Measurements from ENCODE around the gene EXD3.

DNA sequence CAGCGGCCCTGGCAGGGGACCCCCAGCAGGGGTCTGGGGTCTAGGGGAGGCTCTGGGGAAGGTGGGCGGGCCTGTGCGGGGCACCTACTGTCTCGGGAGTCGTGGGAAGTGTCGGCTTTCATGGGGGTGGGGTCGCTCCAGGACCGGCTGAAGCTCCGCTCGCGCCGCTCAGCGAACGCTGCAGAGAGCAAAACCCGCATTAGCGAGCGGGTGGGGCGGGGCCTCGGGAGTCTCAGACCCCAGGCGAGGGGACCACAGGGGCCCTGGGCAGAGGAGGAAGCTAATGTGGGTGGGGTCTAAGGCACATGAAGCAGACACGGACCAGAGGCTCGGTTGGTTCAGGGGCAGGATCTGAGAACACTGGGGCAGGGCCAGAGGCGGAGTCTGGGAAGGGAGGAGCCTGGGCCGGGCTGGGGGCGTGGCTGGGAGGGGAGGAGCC, 30.7 kb upstream of the EXD3 start:
- TF ChIP-seq PRPF4 (IDR thresholded peaks at IDR 0.05; ENCODE audit: insufficient read depth, low read depth, low read length, poor library complexity, severe bottlenecking) (no peak), JUNB (CRISPR knock-in tag; conservative IDR thresholded peaks at IDR 0.05) (no peak), TCF7 (IDR thresholded peaks at IDR 0.05; ENCODE audit: borderline replicate concordance) (no peak), NBN (IDR thresholded peaks at IDR 0.05; ENCODE audit: low read depth) (no peak), RFX5 (IDR thresholded peaks at IDR 0.05; ENCODE audit: low read depth, low read length) (no peak), CBX2 (IDR thresholded peaks at IDR 0.05; ENCODE audit: insufficient read depth, low read length, poor library complexity, severe bottlenecking) (no peak), ELF1 (tag; IDR thresholded peaks at IDR 0.05) (no peak), NCOR1 (IDR thresholded peaks at IDR 0.05) (no peak)
